H9 (cell line): ENCODE results near the gene OSTN. TPM values are rescaled to one million over a fixed set of nuclear protein-coding genes. Genes with fewer than 3 reads are reported as not detected.

Source experiments
- DNase-seq: peaks from one replicate; pipeline ENCODE4 v3.0.0-alpha.2; 2017
- H2AFZ ChIP-seq: one replicate; pipeline ENCODE4 v1.6.1; 2013; ENCODE audit warnings: mild to moderate bottlenecking, low read length, control low read depth, moderate library complexity
- H2AK5ac ChIP-seq: 2 replicates; pipeline ENCODE4 v1.6.1; 2013; ENCODE audit warnings: low read length, control low read depth, mixed read lengths; ENCODE audit not compliant: insufficient read length
- H2BK120ac ChIP-seq: one replicate; pipeline ENCODE4 v1.6.1; 2013; ENCODE audit warnings: low read depth, mild to moderate bottlenecking, low read length, control low read depth, inconsistent platforms; ENCODE audit not compliant: poor library complexity, severe bottlenecking
- H2BK12ac ChIP-seq: 2 replicates; pipeline ENCODE4 v1.6.1; 2013; ENCODE audit warnings: low read length, control low read depth, mixed read lengths, low read depth; ENCODE audit not compliant: insufficient read length
- H2BK15ac ChIP-seq: 2 replicates; pipeline ENCODE4 v1.6.1; 2013; ENCODE audit warnings: low read depth, low read length, control low read depth
- H2BK20ac ChIP-seq: one replicate; pipeline ENCODE4 v1.6.1; 2013; ENCODE audit warnings: low read depth, mild to moderate bottlenecking, low read length, control low read depth, inconsistent platforms; ENCODE audit not compliant: poor library complexity, severe bottlenecking
- H2BK5ac ChIP-seq: 2 replicates; pipeline ENCODE4 v1.6.1; 2013; ENCODE audit warnings: low read length, control low read depth, mixed read lengths; ENCODE audit not compliant: insufficient read length
- H3K14ac ChIP-seq: 2 replicates; pipeline ENCODE4 v1.6.1; 2013; ENCODE audit warnings: low read length, control low read depth; ENCODE audit not compliant: insufficient read depth
- H3K18ac ChIP-seq: 2 replicates; pipeline ENCODE4 v1.6.1; 2013; ENCODE audit warnings: low read depth, mild to moderate bottlenecking, mixed read lengths, low read length, control low read depth; ENCODE audit not compliant: insufficient read length
- H3K23ac ChIP-seq: 2 replicates; pipeline ENCODE4 v1.6.1; 2013; ENCODE audit warnings: low read length, control low read depth, mixed read lengths, low read depth; ENCODE audit not compliant: insufficient read length
- H3K23me2 ChIP-seq: 2 replicates; pipeline ENCODE4 v1.6.1; 2013; ENCODE audit warnings: low read depth, mild to moderate bottlenecking, mixed read lengths, low read length, control low read depth; ENCODE audit not compliant: insufficient read length, poor library complexity, severe bottlenecking
- H3K27ac ChIP-seq: 2 replicates; pipeline ENCODE4 v1.5.1; 2013; ENCODE audit warnings: low read length, control low read depth, mixed read lengths, low read depth; ENCODE audit not compliant: insufficient read length
- H3K27me3 ChIP-seq: 2 replicates; pipeline ENCODE4 v1.6.1; 2013; ENCODE audit warnings: low read length, control low read depth, inconsistent platforms; ENCODE audit not compliant: insufficient read depth
- H3K4ac ChIP-seq: 2 replicates; pipeline ENCODE4 v1.6.1; 2013; ENCODE audit warnings: low read depth, mild to moderate bottlenecking, control low read depth, inconsistent platforms, low read length, moderate library complexity
- H3K4me1 ChIP-seq: 2 replicates; pipeline ENCODE4 v1.6.1; 2013; ENCODE audit warnings: low read length, control low read depth, inconsistent platforms; ENCODE audit not compliant: insufficient read depth
- H3K4me2 ChIP-seq: 2 replicates; pipeline ENCODE4 v1.6.1; 2013; ENCODE audit warnings: low read length, control low read depth, mixed read lengths; ENCODE audit not compliant: insufficient read length, insufficient read depth
- H3K56ac ChIP-seq: 2 replicates; pipeline ENCODE4 v1.6.1; 2013; ENCODE audit warnings: low read depth, mild to moderate bottlenecking, mixed read lengths, low read length, control low read depth; ENCODE audit not compliant: insufficient read length
- H3K79me1 ChIP-seq: 2 replicates; pipeline ENCODE4 v1.6.1; 2013; ENCODE audit warnings: low read depth, mild to moderate bottlenecking, moderate library complexity, low read length, control low read depth, inconsistent platforms; ENCODE audit not compliant: insufficient read depth, poor library complexity, severe bottlenecking
- H3K79me2 ChIP-seq: 2 replicates; pipeline ENCODE4 v1.6.1; 2013; ENCODE audit warnings: low read length, control low read depth, inconsistent platforms; ENCODE audit not compliant: insufficient read depth
- H3K9ac ChIP-seq: 2 replicates; pipeline ENCODE4 v1.6.1; 2013; ENCODE audit warnings: low read length, control low read depth, mixed read lengths; ENCODE audit not compliant: insufficient read length; ENCODE audit errors: extremely low read depth
- H3K9me3 ChIP-seq: one replicate; pipeline ENCODE4 v1.6.1; 2013; ENCODE audit warnings: low read depth, low read length, inconsistent platforms; ENCODE audit not compliant: control insufficient read depth
- H3T11ph ChIP-seq: one replicate; pipeline ENCODE4 v1.6.1; 2013; ENCODE audit warnings: mild to moderate bottlenecking, low read length, control low read depth, inconsistent platforms
- H4K20me1 ChIP-seq: one replicate; pipeline ENCODE4 v1.6.1; 2013; ENCODE audit not compliant: control insufficient read depth, insufficient read length, insufficient read depth
- H4K5ac ChIP-seq: 2 replicates; pipeline ENCODE4 v1.6.1; 2013; ENCODE audit warnings: low read depth, mild to moderate bottlenecking, mixed read lengths, low read length, control low read depth; ENCODE audit not compliant: insufficient read length
- H4K8ac ChIP-seq: replicated peaks from 2 replicates; pipeline ENCODE4 v1.6.1; 2013; ENCODE audit warnings: low read length, control low read depth, mixed read lengths, low read depth; ENCODE audit not compliant: insufficient read length
- H4K91ac ChIP-seq: 2 replicates; pipeline ENCODE4 v1.6.1; 2013; ENCODE audit warnings: low read depth, mild to moderate bottlenecking, moderate library complexity, mixed read lengths, low read length, control low read depth; ENCODE audit not compliant: insufficient read length
- H3K27ac Mint-ChIP-seq, 3 experiments: 2 replicates in 2 of 3; 3 replicates in 1 of 3; pipeline ENCODE4 v1.8.0; 2020 to 2021; ENCODE audit warnings: mixed read lengths in 3 of 3, mild to moderate bottlenecking in 1 of 3, moderate library complexity in 1 of 3
- H3K27me3 Mint-ChIP-seq: 2 replicates; pipeline ENCODE4 v1.8.0; 2021; ENCODE audit warnings: low read depth, mild to moderate bottlenecking, moderate library complexity, mixed read lengths
- H3K36me3 Mint-ChIP-seq, 3 experiments: 2 replicates in 2 of 3; 3 replicates in 1 of 3; pipeline ENCODE4 v1.8.0; 2020 to 2021; ENCODE audit warnings: low read depth in 3 of 3, mixed read lengths in 3 of 3; ENCODE audit not compliant: insufficient read depth in 1 of 3
- H3K4me1 Mint-ChIP-seq, 2 experiments: 2 replicates each; pipeline ENCODE4 v1.8.0; 2020; ENCODE audit warnings: mixed read lengths in 2 of 2
- H3K4me3 Mint-ChIP-seq, 2 experiments: 2 replicates in 1 of 2; 3 replicates in 1 of 2; pipeline ENCODE4 v1.8.0; 2020 to 2021; ENCODE audit warnings: mild to moderate bottlenecking in 2 of 2, mixed read lengths in 2 of 2, moderate library complexity in 1 of 2
- H3K9me3 Mint-ChIP-seq, 2 experiments: 2 replicates in 1 of 2; 3 replicates in 1 of 2; pipeline ENCODE4 v1.8.0; 2020; ENCODE audit warnings: mild to moderate bottlenecking in 2 of 2, mixed read lengths in 2 of 2, moderate library complexity in 1 of 2
- WGBS: extraction: QIAGEN DNeasy Blood & Tissue Kit; methylation state at CpG from one replicate; pipeline ENCODE4 v1.1.7; 2013; ENCODE audit warnings: missing lambda C conversion rate, low lambda C conversion rate, mixed read lengths; ENCODE audit not compliant: insufficient read length; ENCODE audit errors: extremely low coverage; 5-methylcytosine and 5-hydroxymethylcytosine counted together
- total RNA-seq: library from RNA; stranded (reverse); gene quantifications from 2 replicates; pipeline ENCODE4 v1.2.1, GENCODE V29; 2021
- TF ChIP-seq, protein P1 (sequence below): fragments of 200-600 bp; sonication (generic); conservative IDR thresholded peaks from 3 replicates; pipeline ENCODE4 v1.8.0; 2021; ENCODE audit warnings: antibody characterized with exemption, mild to moderate bottlenecking

The OSTN gene
- total RNA-seq, 1 experiment from 2014 or later = 0.07 TPM

DNA sequence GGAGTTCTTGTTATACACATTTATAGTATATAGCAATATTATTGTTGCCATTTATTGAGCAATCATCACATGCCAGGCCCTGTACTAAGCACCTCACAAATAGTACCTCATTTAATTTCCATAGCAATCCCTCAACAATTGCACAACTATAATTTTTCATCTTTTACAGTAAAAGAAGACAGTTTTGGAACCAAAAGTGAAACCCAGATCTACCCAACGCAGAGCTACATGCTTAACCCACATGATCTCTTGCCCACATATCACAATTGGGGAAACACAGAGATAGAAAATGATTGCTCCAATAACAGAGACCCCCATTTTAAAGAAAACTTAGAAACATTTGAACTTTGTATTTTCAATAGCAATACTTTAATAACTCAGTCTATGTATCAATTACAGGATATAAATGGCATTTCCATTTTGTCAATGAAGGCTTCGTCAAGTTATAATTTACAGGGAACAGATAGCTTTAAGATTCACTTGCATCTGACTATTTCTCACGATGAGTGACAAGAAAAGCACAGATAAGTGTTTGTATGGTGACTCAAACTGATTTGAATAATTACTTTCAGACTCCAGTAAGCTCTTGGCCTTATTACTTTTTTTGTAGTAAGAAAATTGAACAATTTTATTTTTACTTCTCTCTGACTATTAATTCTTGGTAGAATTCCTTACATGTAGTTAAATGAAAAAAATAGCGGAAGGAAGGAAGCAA lies 91.4 kb downstream of the OSTN start:
- no peak overlapping the region for H3K18ac ChIP-seq
- H2BK120ac ChIP-seq = no peak overlapping the region
- TF ChIP-seq, protein P1, sequence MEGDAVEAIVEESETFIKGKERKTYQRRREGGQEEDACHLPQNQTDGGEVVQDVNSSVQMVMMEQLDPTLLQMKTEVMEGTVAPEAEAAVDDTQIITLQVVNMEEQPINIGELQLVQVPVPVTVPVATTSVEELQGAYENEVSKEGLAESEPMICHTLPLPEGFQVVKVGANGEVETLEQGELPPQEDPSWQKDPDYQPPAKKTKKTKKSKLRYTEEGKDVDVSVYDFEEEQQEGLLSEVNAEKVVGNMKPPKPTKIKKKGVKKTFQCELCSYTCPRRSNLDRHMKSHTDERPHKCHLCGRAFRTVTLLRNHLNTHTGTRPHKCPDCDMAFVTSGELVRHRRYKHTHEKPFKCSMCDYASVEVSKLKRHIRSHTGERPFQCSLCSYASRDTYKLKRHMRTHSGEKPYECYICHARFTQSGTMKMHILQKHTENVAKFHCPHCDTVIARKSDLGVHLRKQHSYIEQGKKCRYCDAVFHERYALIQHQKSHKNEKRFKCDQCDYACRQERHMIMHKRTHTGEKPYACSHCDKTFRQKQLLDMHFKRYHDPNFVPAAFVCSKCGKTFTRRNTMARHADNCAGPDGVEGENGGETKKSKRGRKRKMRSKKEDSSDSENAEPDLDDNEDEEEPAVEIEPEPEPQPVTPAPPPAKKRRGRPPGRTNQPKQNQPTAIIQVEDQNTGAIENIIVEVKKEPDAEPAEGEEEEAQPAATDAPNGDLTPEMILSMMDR = no peak
- no peak overlapping the region for H3K56ac ChIP-seq
- no peak overlapping the region for H2BK15ac ChIP-seq
- H4K5ac ChIP-seq = no peak overlapping the region
- no peak overlapping the region for H2AK5ac ChIP-seq
- no peaks in the 10 kb centered on the region for H3K4me1 ChIP-seq
- no peaks in the 10 kb centered on the region for H3K9me3 ChIP-seq
- Mint-ChIP-seq H3K27me3 (no peaks in the 10 kb centered on the region), H3K27ac (no peak overlapping the region), H3K4me3 (no peak overlapping the region), H3K36me3 (no peaks in the 10 kb centered on the region; a peak in 1 of 7 replicates), H3K9me3 (peaks cover 0 to 5% of the 10 kb centered on the region in 2 experiments; a peak in 1 of 5 replicates), H3K4me1 (no peaks in the 10 kb centered on the region; a peak in 1 of 4 replicates)
- H2BK5ac ChIP-seq = no peak overlapping the region
- H3T11ph ChIP-seq = no peak overlapping the region
- no peak overlapping the region for H3K4me2 ChIP-seq
- H4K8ac ChIP-seq = no peak overlapping the region
- H4K20me1 ChIP-seq = no peaks in the 10 kb centered on the region
- H3K14ac ChIP-seq = no peak overlapping the region
- no peaks in the 10 kb centered on the region for H3K79me1 ChIP-seq
- no peak overlapping the region for H4K91ac ChIP-seq
- H3K27ac ChIP-seq = no peak overlapping the region
- H3K79me2 ChIP-seq = no peaks in the 10 kb centered on the region
- H2AFZ ChIP-seq = no peak overlapping the region
- no peak overlapping the region for H3K9ac ChIP-seq
- no peaks in the 10 kb centered on the region for H3K23me2 ChIP-seq
- H2BK20ac ChIP-seq = no peak overlapping the region
- WGBS = no CpG with 5 or more reads among the region's 4 CpGs
- no peak overlapping the region for H2BK12ac ChIP-seq
- H3K4ac ChIP-seq = no peak overlapping the region
- H3K27me3 ChIP-seq = no peaks in the 10 kb centered on the region
- DNase-seq = no peak
- H3K23ac ChIP-seq = no peak overlapping the region
